GM12892 (cell line): Measurements from ENCODE around the gene TECTA.
"Not testable (repeated sequence)": the region's sequence is repeated elsewhere in the genome, so short reads cannot be mapped to it uniquely, and the experiment has no call there.

Experiments
- DNase-seq: peaks from one replicate; pipeline ENCODE4 v3.0.0; 2011; ENCODE audit not compliant: insufficient read length
- FAIRE-seq: peaks from 2 replicates; lab custom pipeline; 2011; peaks lifted over from hg19 to GRCh38; lab: Jason Lieb, UNC
- POLR2A ChIP-seq: IDR thresholded peaks from 2 replicates; pipeline ENCODE4 v1.6.1; 2011; ENCODE audit warnings: low read depth, low read length, control low read depth
- POLR2AphosphoS5 ChIP-seq: IDR thresholded peaks from 2 replicates; pipeline ENCODE4 v1.6.1; 2011; ENCODE audit warnings: low read depth, low read length, control low read depth
- TAF1 ChIP-seq: IDR thresholded peaks from 2 replicates; pipeline ENCODE4 v1.6.1; 2011; ENCODE audit warnings: low read depth, mild to moderate bottlenecking, control low read depth, low read length, borderline replicate concordance

TECTA gene

DNA sequence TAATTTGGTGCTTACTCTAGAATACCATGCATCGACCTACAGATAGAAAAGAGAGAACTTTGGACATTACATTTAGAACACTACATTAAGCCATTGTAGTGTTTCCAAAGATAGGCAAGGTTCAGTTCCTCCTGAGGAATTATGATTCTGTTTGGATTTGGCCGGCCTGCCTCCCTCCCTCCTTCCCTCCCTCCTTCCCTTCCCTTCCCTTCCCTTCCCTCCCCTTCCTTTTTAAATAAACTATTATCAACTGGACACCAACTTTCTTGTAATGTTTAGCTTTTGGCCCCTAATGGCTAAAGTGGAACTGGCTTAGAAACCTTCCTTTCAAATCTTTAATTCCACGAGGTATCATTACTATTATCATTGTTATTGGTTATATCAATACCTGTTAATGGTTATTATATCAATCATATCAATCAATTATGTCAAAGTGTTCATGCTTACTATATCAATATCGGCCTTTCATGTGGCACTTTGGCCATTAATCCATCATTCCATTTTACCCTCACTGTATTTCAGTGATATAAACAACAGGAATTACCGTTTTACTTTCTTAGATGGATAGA is 60.4 kb downstream of the TECTA start:
- TF ChIP-seq POLR2AphosphoS5, result no peak
- no peak for TF ChIP-seq TAF1
- no peak for TF ChIP-seq POLR2A
- DNase-seq (no peak), FAIRE-seq (no peak)

GRCh38 chr11:121163658-121164308 is 62.7 kb downstream of the TECTA start:
- DNase-seq (no peak), FAIRE-seq (no peak)
- TF ChIP-seq TAF1 (no peak), POLR2A (no peak), POLR2AphosphoS5 (no peak)

DNA sequence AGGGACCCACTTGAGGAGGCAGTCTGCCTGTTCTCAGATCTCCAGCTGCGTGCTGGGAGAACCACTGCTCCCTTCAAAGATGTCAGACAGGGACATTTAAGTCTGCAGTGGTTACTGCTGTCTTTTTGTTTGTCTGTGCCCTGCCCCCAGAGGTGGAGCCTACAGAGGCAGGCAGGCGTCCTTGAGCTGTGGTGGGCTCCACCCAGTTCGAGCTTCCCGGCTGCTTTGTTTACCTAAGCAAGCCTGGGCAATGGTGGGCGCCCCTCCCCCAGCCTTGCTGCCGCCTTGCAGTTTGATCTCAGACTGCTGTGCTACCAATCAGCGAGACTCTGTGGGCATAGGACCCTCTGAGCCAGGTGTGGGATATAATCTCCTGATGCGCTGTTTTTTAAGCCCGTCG is 76.6 kb downstream of the TECTA start:
- not testable (repeated sequence) for FAIRE-seq, DNase-seq

GRCh38 chr11:121179306-121179705 is 78.3 kb downstream of the TECTA start:
- TF ChIP-seq TAF1, result no peak
- TF ChIP-seq POLR2A, result no peak
- TF ChIP-seq POLR2AphosphoS5, result no peak
- FAIRE-seq, result no peak

DNA sequence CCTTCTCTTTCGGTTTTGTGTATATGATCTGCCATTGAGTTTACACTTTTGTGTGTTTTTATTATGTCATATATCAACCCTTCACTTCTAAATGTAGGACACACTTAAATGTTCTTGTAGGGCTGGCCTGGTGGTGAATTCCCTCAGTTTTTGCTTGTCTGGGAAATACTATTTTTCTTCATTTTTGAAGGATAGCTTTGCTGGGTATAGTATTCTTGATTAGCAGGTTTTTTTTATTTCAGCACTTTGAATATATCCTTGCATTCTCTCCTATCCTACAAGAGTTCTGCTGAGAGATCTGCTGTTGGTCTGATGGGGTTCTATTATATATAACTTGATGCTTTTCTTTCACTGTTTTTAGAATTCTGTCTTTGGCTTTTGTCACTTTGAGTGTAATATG is 79.1 kb downstream of the TECTA start:
- no peak for DNase-seq
- TF ChIP-seq POLR2AphosphoS5, result no peak
- no peak for TF ChIP-seq POLR2A
- TF ChIP-seq TAF1, result no peak
- FAIRE-seq, result no peak

More at GRCh38 chr11:121179306-121179705, 78.3 kb downstream of the TECTA start:
- DNase-seq, result no peak

DNA sequence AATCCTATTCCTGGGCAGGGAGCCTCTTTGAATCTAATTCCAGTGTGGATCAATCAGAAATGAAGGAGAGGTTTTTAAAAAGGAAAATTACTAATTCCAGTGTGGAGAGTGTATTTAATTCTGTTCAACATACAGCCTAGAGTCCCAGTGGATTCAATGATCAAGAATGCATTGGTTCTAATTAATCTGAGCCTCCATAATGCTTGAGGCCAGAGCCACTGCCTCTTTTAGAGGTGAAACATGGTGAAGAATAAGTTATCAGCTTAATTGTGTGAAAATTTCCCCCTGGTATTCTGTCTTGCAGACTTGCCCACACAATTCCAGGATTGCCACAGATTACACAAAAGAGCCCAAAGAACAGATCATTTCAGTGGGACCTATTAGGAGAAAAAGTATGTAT is 87.7 kb downstream of the TECTA start:
- TF ChIP-seq POLR2A (no peak), TAF1 (no peak), POLR2AphosphoS5 (no peak)
- no peak for FAIRE-seq
- DNase-seq, result no peak

- no peak for FAIRE-seq
- no peak for DNase-seq
- TF ChIP-seq TAF1, result no peak
- no peak for TF ChIP-seq POLR2A
- TF ChIP-seq POLR2AphosphoS5, result no peak
Measured at GRCh38 chr11:121191818-121192217, 90.8 kb downstream of the TECTA start.

GRCh38 chr11:121194731-121195596 is 93.9 kb downstream of the TECTA start:
- DNase-seq, result peak; percentile 27
- no peak for TF ChIP-seq POLR2AphosphoS5
- no peak for TF ChIP-seq POLR2A
- no peak for TF ChIP-seq TAF1
- FAIRE-seq, result peak; percentile 84

- no peak for TF ChIP-seq POLR2A
- TF ChIP-seq POLR2AphosphoS5, result no peak
- TF ChIP-seq TAF1, result no peak
- no peak for FAIRE-seq
- no peak for DNase-seq
Measured at GRCh38 chr11:121198491-121198890, 97.4 kb downstream of the TECTA start.

GRCh38 chr11:121199516-121199915 is 98.5 kb downstream of the TECTA start:
- no peak for TF ChIP-seq POLR2AphosphoS5
- no peak for TF ChIP-seq TAF1
- no peak for TF ChIP-seq POLR2A
- FAIRE-seq, result no peak
- no peak for DNase-seq

DNA sequence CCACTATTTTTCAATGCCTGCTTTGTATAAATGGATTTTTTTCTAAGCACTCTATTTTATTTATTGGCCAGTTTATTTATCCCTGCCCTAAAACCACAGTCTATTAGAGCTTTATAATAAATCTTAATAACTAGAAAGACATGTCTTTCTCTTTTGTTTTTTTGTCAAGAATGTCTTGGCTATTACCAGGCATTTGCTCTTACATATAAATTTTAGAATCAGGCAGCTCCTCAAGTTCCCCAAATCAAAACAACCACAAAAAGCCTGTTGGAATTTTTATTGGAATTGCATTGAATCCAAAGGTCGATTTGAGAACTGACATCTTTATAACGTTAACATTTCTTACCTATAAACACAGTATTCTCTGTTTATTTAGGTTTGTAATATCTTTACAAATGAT is 105.8 kb downstream of the TECTA start:
- DNase-seq (no peak), FAIRE-seq (no peak)
- no peak for TF ChIP-seq TAF1
- TF ChIP-seq POLR2A, result no peak
- TF ChIP-seq POLR2AphosphoS5, result no peak

DNA sequence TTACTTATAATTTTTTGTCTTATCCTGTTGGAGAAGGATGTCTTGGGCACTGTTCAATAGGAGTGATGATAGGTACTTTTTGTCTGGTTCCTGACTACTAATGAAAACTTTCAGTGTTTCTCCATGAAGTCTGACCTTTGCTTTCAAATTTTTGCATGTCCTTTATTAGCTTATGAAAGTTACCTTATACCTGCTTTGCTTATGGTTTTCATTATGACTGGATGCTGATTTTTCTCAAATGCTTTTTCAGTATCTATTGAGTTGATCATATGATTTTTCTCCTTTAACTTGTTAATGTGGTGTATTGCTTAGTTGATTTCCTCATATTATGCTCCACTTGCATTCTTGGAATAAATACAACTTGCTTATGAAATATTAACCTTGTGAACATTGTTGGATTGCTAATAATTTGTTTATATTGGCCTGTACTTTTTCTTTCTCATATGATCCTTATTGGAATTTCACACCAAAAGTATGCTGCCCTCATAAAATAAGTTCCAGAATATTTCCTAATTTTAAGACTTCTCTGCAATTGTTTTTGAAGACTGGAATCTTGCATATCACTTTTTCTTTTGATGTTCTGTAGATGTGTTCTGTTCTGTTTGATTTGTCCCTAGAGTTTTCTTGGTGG is 106.6 kb downstream of the TECTA start:
- TF ChIP-seq POLR2A (no peak), POLR2AphosphoS5 (no peak), TAF1 (no peak)
- peak; percentile 72 for FAIRE-seq
- no peak for DNase-seq
